ENCODE results near the gene NTM. TPM values are rescaled to one million over a fixed set of nuclear protein-coding genes. Genes with fewer than 3 reads are reported as not detected.

NTM gene
- total RNA-seq, 1 experiment from 2014 or later: 9.9 TPM

DNA sequence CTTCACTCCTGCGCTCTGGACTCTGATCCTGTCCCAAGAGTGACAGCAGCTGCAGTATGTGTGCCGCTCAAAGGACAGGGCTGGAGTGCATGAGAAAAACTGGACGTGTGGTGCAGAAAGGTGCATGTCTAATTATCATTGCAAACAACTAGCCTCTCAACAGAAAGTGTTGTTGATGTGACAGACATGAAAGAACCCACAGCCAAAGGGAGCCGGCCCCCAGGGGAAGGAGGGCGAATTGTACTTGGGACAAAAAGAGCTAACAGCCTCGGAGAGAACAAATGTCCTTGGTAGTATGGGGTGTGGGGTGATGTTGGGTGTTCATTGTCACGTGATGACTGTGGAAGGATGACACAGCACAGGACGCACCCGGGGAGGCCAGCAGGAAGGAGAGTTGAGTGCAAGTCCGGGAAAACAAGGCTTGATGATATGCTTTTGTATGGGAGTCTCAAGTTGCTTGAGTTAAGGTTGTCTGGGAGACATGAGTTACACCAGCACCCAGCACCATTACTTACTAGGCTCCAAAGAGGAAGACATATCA is 325.5 kb downstream of the NTM start:
- H3K18ac ChIP-seq (ENCODE audit: insufficient read length, low read depth, low read length): no peak overlapping the region
- H2AFZ ChIP-seq (ENCODE audit: low read length): no peak overlapping the region
- H3K23me2 ChIP-seq (ENCODE audit: insufficient read length, low read depth, low read length, poor library complexity, severe bottlenecking): no peaks in the 10 kb centered on the region
- H2BK5ac ChIP-seq (ENCODE audit: insufficient read length, low read length): no peak overlapping the region
- no peaks in the 10 kb centered on the region for H3K79me2 ChIP-seq (ENCODE audit: insufficient read depth, low read length)
- TF ChIP-seq, protein P1, sequence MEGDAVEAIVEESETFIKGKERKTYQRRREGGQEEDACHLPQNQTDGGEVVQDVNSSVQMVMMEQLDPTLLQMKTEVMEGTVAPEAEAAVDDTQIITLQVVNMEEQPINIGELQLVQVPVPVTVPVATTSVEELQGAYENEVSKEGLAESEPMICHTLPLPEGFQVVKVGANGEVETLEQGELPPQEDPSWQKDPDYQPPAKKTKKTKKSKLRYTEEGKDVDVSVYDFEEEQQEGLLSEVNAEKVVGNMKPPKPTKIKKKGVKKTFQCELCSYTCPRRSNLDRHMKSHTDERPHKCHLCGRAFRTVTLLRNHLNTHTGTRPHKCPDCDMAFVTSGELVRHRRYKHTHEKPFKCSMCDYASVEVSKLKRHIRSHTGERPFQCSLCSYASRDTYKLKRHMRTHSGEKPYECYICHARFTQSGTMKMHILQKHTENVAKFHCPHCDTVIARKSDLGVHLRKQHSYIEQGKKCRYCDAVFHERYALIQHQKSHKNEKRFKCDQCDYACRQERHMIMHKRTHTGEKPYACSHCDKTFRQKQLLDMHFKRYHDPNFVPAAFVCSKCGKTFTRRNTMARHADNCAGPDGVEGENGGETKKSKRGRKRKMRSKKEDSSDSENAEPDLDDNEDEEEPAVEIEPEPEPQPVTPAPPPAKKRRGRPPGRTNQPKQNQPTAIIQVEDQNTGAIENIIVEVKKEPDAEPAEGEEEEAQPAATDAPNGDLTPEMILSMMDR (conservative IDR thresholded peaks at IDR 0.05): no peak
- H3K27me3 Mint-ChIP-seq (ENCODE audit: low read depth): peaks cover 56% of the 10 kb centered on the region
- H4K91ac ChIP-seq (ENCODE audit: insufficient read length, low read depth, low read length): no peak overlapping the region
- H3K4me3 Mint-ChIP-seq: no peak overlapping the region
- H4K20me1 ChIP-seq (ENCODE audit: control insufficient read depth, insufficient read depth, insufficient read length): no peaks in the 10 kb centered on the region
- DNase-seq: no peak
- H3K9ac ChIP-seq (ENCODE audit: extremely low read depth, insufficient read length, low read length): no peak overlapping the region
- H3K27me3 ChIP-seq (ENCODE audit: insufficient read depth, low read length): peaks cover 6% of the 10 kb centered on the region; the same call in 1 of the 2 replicates
- no peaks in the 10 kb centered on the region for H3K9me3 ChIP-seq (ENCODE audit: control insufficient read depth, low read depth, low read length)
- no peak overlapping the region for H2BK120ac ChIP-seq (ENCODE audit: low read depth, low read length, poor library complexity, severe bottlenecking)
- no peak overlapping the region for H3T11ph ChIP-seq (ENCODE audit: low read length)
- no peak overlapping the region for H2BK20ac ChIP-seq (ENCODE audit: low read depth, low read length, poor library complexity, severe bottlenecking)
- no peak overlapping the region for H4K8ac ChIP-seq (replicated peaks; ENCODE audit: insufficient read length, low read depth, low read length)
- H3K79me1 ChIP-seq (ENCODE audit: insufficient read depth, low read depth, low read length, poor library complexity, severe bottlenecking): no peaks in the 10 kb centered on the region
- no CpG with 5 or more reads among the region's 10 CpGs for WGBS (ENCODE audit: extremely low coverage, insufficient read length, low lambda C conversion rate)
- no peak overlapping the region for H3K23ac ChIP-seq (ENCODE audit: insufficient read length, low read depth, low read length)
- no peak overlapping the region for H4K5ac ChIP-seq (ENCODE audit: insufficient read length, low read depth, low read length)
- peaks cover 6% of the 10 kb centered on the region; the same call in 1 of the 2 replicates for H3K4me1 ChIP-seq (ENCODE audit: insufficient read depth, low read length)
- H3K56ac ChIP-seq (ENCODE audit: insufficient read length, low read depth, low read length): no peak overlapping the region
- H2BK15ac ChIP-seq (ENCODE audit: low read depth, low read length): no peak overlapping the region
- no peak overlapping the region for H3K27ac ChIP-seq (ENCODE audit: insufficient read length, low read depth, low read length)
- no peak overlapping the region; a peak in 1 of 7 replicates for H3K27ac Mint-ChIP-seq
- no peak overlapping the region for H3K4me2 ChIP-seq (ENCODE audit: insufficient read depth, insufficient read length, low read length)
- H2BK12ac ChIP-seq (ENCODE audit: insufficient read length, low read depth, low read length): no peak overlapping the region
- no peaks in the 10 kb centered on the region for H3K36me3 Mint-ChIP-seq (ENCODE audit: insufficient read depth in 1 of 3, low read depth in 3 of 3)
- no peaks in the 10 kb centered on the region for H3K9me3 Mint-ChIP-seq
- H3K4me1 Mint-ChIP-seq: peaks cover 8 to 12% of the 10 kb centered on the region in 2 experiments
- no peak overlapping the region for H3K14ac ChIP-seq (ENCODE audit: insufficient read depth, low read length)
- H3K4ac ChIP-seq (ENCODE audit: low read depth, low read length): no peak overlapping the region
- H2AK5ac ChIP-seq (ENCODE audit: insufficient read length, low read length): no peak overlapping the region
